ENCODE data around the gene EFNA2.

EFNA2 gene

GRCh38 chr19:1284979-1285736 lies 515 bp upstream of the EFNA2 start:
- DNase-seq, result no peak

- DNase-seq, result no peak
These were observed 1.0 kb downstream of the EFNA2 start for GRCh38 chr19:1286487-1287353.

- no peak for DNase-seq
These were observed 1.9 kb downstream of the EFNA2 start for GRCh38 chr19:1287354-1288225.

- no peak for DNase-seq
These were observed 2.5 kb downstream of the EFNA2 start for GRCh38 chr19:1288226-1288612.

GRCh38 chr19:1288833-1289685 lies 3.4 kb downstream of the EFNA2 start:
- DNase-seq, result no peak

GRCh38 chr19:1289686-1290025 lies 4.0 kb downstream of the EFNA2 start:
- DNase-seq, result no peak

GRCh38 chr19:1290196-1290702 lies 4.6 kb downstream of the EFNA2 start:
- no peak for DNase-seq

- no peak for DNase-seq
These were observed 5.3 kb downstream of the EFNA2 start for GRCh38 chr19:1290703-1291651.

GRCh38 chr19:1291761-1292418 lies 6.2 kb downstream of the EFNA2 start:
- no peak for DNase-seq

- no peak for DNase-seq
These were observed 6.9 kb downstream of the EFNA2 start for GRCh38 chr19:1292419-1293151.

GRCh38 chr19:1293782-1294604 lies 8.3 kb downstream of the EFNA2 start:
- no peak for DNase-seq

GRCh38 chr19:1294688-1295087 lies 9.0 kb downstream of the EFNA2 start:
- no peak for DNase-seq

- DNase-seq, result peak; percentile 59
These were observed 9.7 kb downstream of the EFNA2 start for GRCh38 chr19:1295169-1296012.

GRCh38 chr19:1296078-1296477 lies 10.4 kb downstream of the EFNA2 start:
- DNase-seq, result no peak

GRCh38 chr19:1296575-1297271 lies 11.1 kb downstream of the EFNA2 start:
- no peak for DNase-seq

- DNase-seq, result no peak
These were observed 12.6 kb downstream of the EFNA2 start for GRCh38 chr19:1298235-1298634.

- DNase-seq, result no peak
These were observed 14.1 kb downstream of the EFNA2 start for GRCh38 chr19:1299801-1300200.

Measured in activated CD4-positive, alpha-beta T cell treated with anti-CD3 and anti-CD28 coated beads, Interleukin-10, Interleukin-2, amounts not matched to agents 100 ng/mL and 50 ng/mL, durations not matched to agents 16 hours and 8 hours (primary cell).